Glomerular visceral epithelial cell (primary cell): ENCODE data around the gene TAF1A.

Experiments
- DNase-seq: peaks from one replicate; pipeline ENCODE4 v3.0.0-alpha.2; 2016; ENCODE audit errors: extremely low spot score

The TAF1A gene

GRCh38 chr1:222596696-222597095 lies 7.0 kb upstream of the TAF1A start:
- DNase-seq = no peak

DNA sequence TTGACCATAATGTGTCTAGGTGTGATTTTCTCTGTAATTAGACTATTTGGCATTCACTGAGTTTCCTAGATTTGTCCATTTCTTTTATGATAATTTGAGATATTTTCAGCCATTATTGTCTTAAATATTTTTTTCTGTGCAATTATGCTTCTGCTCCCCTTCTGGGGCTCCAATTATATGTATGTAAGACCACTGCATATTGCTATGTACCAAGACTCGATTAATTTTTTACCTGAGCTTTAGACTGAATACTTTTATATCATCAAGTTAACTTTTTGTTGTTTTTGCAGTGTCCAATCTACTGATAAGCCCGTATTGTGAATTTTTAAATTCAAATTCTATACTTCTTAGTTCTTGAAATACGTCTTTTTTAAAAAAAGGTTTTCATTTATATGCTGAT lies 5.1 kb upstream of the TAF1A start:
- DNase-seq = no peak

DNA sequence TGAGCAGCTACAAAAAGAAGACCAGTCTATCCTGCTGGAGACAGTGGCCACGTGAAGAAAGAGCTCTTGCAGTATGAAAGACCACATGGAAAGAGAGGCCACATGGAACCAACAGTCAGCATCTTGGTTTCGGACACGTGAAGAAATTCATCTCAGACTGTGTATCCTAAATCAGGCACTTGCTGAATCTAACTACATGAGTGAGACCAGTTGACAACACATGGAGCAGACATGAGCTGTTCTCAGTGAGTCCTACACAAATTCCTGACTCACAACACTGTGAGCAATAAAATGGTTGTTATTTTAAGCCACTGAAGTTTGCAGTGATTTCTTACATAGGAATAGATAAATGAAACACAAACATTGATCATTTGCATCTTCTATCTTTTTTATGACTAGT lies 2.4 kb upstream of the TAF1A start:
- no peak for DNase-seq

GRCh38 chr1:222588135-222588534 lies 1.6 kb downstream of the TAF1A start:
- DNase-seq = no peak

DNA sequence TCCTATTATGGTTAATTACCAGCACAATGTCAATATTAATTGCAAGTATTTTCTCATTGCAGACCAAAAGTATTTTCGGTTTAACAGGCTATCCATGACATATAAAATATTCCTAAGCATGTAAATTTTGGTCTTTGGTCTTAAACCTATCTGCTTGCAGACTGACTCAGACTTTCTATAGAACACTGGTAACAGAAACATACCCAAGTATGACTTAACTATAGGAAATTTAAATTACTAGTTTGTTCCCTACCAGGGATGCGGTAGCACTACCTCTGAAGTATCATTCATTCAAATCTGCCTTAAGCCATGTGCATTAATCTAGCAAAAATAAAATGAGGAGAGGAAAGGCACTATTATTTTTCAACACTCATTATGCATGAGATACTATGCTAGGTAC lies 2.9 kb downstream of the TAF1A start:
- DNase-seq = no peak

DNA sequence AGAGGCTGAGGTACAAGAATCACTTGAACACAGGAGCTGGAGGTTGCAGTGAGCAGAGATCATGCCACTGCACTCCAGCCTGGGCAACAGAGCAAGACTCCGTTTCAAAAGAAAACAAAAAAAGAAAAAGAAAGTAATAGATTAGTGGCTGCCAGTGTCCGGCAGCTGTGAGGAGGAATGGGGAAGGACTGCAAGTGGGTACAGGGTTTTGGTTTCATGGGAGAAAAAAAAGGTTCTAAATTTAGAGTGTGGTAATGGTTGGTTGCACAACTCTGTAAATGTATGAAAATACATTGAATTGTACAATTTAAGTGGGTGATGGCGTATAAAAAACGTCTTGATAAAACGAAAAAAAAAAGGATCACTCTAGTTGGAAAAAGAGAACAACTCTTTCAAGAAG lies 6.7 kb downstream of the TAF1A start:
- no peak for DNase-seq

GRCh38 chr1:222582099-222582774 lies 7.5 kb downstream of the TAF1A start:
- DNase-seq = peak; percentile 60

DNA sequence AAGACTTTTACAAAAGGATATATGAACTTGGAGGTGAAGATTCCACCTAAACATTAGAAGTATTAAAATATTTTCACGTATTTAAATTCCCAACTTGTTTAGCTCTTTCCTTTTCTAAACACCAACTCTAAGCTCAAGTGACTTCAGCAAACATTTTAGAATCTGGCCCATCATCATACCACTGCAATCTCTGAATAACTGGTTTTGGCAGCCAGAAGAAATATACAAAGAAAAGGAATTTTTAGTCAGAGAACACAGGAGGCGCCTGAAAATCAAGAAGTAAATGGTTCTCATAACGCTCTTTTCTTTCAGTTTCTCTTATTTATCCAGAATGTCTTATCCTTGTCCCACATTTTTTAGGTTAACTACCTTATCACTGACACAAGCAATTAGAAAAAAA lies 10.4 kb downstream of the TAF1A start:
- no peak for DNase-seq

DNA sequence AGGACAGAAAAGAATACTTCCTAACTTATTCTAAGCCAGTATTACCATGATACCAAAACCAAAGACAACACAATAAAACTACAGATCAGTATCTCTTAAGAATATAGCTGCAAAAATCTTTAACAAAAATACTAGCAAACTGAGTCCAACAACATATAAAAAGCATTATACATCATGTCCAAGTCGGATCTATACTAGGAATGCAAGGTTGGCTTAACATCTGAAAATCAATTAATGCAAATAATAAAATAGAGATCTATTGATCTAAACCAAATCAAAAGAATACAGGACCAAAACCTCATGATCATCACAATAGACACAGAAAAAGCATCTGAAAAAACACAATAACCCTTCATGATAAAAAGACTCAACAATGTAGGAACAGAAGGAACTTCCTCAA lies 18.9 kb downstream of the TAF1A start:
- no peak for DNase-seq

DNA sequence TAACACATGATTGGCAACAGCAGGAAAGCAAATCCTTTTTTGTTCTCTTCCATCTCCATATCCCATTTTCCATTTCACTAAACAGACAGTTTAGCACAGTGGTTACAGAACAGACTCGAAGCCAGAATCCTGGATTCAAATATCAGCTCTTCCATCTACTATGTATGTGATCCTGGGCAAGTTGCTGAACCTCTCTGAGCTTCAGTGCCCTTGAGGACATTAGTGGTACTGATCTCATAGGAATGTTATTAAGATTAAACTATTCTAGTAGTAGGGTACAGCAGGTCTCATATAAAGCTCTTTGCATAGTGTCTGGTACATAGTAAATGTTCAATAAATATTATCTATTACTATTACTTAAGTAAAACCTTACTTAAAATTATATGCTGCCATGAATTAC lies 28.1 kb downstream of the TAF1A start:
- DNase-seq = no peak

DNA sequence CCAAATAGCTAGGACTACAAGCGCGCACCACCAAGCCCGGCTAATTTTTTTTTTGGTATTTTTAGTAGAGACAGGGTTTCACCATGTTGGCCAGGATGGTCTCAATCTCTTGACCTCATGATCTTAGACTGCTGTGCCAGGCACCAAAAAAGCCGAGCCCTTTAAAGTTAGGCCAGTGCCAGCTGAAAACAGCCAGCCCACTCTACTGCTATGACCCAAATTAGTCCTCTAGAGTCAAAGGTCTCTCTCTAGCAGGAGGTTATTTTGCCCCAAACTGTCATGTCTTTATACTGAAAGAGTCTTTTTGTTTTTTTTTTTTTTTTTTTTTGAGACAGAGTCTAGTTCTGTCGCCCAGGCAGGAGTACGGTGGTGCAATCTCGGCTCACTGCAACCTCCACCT lies 32.2 kb downstream of the TAF1A start:
- DNase-seq = no peak

GRCh38 chr1:222557148-222557547 lies 32.6 kb downstream of the TAF1A start:
- peak; percentile 30 for DNase-seq

- DNase-seq = peak; percentile 15
Measured at GRCh38 chr1:222555992-222556615, 33.6 kb downstream of the TAF1A start.

DNA sequence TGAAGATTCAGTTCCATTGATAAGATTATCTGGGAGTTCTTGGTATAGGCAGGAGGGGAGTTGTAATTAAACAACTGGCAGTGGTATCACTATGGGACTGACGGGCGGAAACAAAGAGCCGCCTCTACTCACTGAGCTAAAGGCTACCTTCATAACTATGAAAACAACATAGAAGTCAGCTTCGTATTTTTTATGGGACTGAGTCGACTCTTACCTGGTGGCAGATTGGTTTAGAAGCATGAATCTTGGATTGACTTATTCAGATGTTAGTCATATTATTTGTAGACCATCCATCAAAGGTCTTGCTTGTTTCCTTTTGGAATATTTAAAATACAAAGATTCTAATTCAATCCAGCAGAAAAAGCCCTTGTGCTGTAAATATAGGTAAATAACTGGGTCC lies 35.6 kb downstream of the TAF1A start:
- no peak for DNase-seq

DNA sequence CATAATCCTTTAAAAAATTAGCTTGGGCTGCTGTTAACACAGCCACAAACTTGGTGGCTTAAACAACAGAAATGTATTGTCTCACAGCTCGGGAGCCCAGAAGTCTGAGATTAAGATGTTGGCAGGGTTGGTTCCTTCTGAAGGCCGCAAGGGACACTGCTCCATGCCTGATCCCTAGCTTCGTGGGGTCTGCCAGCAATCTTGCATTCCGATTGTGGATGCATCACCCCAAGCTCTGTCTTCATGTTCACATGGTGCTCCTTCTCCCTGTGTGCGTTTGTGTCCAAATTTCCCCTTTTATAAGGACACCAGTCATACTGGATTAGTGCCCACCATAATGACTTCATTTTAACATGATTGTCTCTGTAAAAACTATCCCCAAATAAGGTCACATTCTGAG lies 36.9 kb downstream of the TAF1A start:
- DNase-seq = no peak

DNA sequence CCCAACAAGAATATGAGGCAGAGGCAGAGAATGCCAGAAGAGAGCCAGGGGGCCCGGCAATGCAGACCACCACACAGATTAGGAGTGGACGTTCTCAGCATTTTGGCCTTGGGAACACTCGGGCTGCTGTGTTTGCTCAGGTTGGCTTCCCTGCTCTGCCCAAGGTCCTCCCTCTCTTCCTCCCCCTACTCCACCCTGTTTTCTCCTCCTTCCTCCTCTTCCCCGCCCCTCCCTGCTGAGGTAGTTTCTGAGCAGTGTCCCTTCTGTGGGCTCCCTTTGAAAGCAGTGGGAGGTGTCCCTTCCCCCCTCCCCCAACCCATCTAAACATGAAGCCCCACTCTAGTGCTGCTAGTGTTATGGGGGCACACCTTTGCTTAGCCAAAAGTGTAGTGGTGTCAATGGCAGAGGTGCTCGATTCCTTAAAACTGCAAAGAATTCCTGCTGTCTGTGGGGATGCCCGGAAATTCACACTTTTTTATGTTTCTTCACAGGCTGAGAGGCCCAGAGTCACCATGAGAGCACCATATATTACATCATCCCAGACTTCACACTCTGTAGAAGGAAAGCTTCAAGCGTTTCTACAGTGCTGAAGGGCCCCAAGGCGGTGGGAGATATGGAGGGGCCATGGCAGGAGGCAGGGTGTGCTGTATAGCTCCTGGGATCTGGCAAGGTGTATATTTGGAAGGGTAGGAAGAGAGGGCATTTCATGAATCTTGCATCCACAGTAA lies 41.6 kb downstream of the TAF1A start, which contains the start of gene HHIPL2:
Gene HHIPL2, minus strand, starts transcription at position 161 of the 728 bp plus-strand sequence. Its CDS starts 60 bp downstream, at position 101.
- no peak for DNase-seq

- DNase-seq = no peak
Measured at GRCh38 chr1:222547260-222547614, 42.5 kb downstream of the TAF1A start.

DNA sequence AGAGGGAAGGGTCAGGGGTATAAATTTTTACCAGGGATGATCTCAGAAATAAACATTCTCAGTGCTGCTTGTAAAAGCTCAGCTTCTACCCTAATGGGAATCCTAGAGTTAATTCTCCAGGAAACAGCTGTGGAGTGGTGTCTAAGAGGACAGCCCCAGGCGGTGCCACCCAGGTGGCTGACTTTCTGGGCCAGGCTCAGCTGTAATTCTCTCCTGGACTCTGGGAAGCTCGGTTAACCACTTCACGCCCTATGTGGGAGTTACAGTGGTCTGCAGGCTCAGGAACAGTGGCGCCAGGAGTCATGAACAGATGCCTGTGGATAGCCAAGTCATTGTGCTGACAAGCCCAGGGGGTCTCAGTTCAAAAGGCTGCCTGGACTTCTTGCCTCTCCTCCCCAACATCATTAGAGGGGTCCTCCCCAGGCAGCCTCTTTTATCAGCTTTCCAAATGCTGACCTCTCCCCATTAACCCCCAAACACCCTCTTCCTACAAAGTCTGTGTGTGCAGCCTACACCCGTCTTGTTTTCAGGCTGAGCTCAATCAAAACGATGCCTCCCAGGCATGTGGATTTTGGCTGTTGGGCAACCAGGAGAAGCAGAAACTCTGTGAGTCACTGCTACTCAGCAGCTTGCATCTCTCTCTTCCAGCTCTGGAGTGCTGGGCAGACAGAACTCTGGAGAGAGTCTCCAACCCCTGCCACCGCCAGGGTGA lies 43.0 kb downstream of the TAF1A start:
- peak; percentile 81 for DNase-seq

DNA sequence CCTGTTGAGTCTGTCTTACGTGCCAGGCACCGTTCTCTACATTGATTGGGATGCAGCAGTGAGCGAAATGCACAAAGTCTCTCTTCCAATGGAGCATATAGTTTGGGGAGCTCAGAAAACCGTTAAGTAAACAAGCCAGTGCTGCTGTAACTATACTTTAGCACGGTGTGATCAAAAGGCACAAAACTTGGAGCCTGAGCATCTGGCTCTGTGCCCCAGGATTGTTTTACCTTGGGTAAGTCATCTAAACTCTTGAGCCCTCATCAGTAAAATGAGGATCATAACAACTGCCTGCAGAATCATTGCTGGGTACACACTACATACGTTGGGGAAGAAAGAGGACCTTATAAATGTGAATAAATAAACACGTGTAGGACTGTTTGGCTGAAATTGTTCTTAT lies 43.6 kb downstream of the TAF1A start:
- DNase-seq = no peak

DNA sequence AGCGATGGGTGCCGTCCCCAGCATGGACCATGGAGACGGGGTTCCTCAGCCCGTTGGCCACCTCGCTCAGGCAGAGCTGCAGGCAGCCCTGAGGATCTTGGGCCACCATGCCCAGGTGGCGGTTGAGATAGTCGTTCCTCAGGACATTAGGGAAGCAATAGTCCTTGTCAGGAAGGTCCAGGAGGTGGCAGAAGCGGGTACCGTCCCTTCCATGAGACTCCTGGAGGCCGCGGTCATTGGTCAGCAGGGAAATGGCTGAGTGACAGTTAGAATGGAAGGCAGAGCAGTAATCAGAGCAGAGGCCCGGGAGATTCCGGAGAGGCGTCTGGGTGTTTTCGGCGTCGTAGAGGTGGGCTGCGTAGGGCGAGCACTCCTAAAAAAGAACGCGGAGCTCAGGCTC lies 45.9 kb downstream of the TAF1A start:
- no peak for DNase-seq

GRCh38 chr1:222540598-222540995 lies 49.1 kb downstream of the TAF1A start:
- no peak for DNase-seq

GRCh38 chr1:222539951-222540597 lies 49.7 kb downstream of the TAF1A start:
- no peak for DNase-seq
